ENCODE data around the gene MAP3K3.

GRCh38 chr17:63659850-63660249 is 37.6 kb downstream of the MAP3K3 start:
- TF ChIP-seq EZH2 (IDR thresholded peaks at IDR 0.05; ENCODE audit: low read depth, unreplicated experiment) (no peak), CTCF (conservative IDR thresholded peaks at IDR 0.05; ENCODE audit: low read depth in 2 of 2) (no peak), POLR2AphosphoS5 (IDR thresholded peaks at IDR 0.05; ENCODE audit: low read depth) (no peak), ZNF462 (CRISPR knock-in tag; IDR thresholded peaks at IDR 0.05) (no peak), JUNB (IDR thresholded peaks at IDR 0.05; ENCODE audit: unreplicated experiment) (no peak), REST (IDR thresholded peaks at IDR 0.05; ENCODE audit: unreplicated experiment) (no peak), STAT1 (IDR thresholded peaks at IDR 0.05; ENCODE audit: unreplicated experiment) (no peak), EZH2phosphoT487 (IDR thresholded peaks at IDR 0.05; ENCODE audit: unreplicated experiment) (no peak), CREB1 (CRISPR knock-in tag; IDR thresholded peaks at IDR 0.05; ENCODE audit: low read depth) (no peak), ZNF331 (CRISPR knock-in tag; IDR thresholded peaks at IDR 0.05; ENCODE audit: low read depth) (no peak), ETS1 (IDR thresholded peaks at IDR 0.05) (no peak), NANOG (IDR thresholded peaks at IDR 0.05; ENCODE audit: borderline replicate concordance) (no peak), ZNF114 (CRISPR knock-in tag; IDR thresholded peaks at IDR 0.05) (no peak)
